GM21423 (cell line): Measurements from ENCODE around the gene MEMO1.
"Not testable (repeated sequence)": the region's sequence is repeated elsewhere in the genome, so short reads cannot be mapped to it uniquely, and the experiment has no call there.

Source experiments
- ATAC-seq: cut with Tn5 transposase; IDR thresholded peaks from one replicate; pipeline ENCODE4 v1.9.1; 2021; ENCODE audit warnings: mild to moderate bottlenecking, moderate library complexity; ENCODE audit not compliant: unreplicated experiment

MEMO1 gene

GRCh38 chr2:31958140-31958717 lies 52.6 kb downstream of the MEMO1 start:
- no peak for ATAC-seq

GRCh38 chr2:31957354-31958139 lies 53.3 kb downstream of the MEMO1 start:
- ATAC-seq, result no peak

GRCh38 chr2:31956934-31957333 lies 53.9 kb downstream of the MEMO1 start:
- ATAC-seq, result not testable (repeated sequence)

- no peak for ATAC-seq
Measured at GRCh38 chr2:31956312-31956711, 54.5 kb downstream of the MEMO1 start.

GRCh38 chr2:31953095-31953494 lies 57.7 kb downstream of the MEMO1 start:
- ATAC-seq, result not testable (repeated sequence)

GRCh38 chr2:31950946-31951562 lies 59.8 kb downstream of the MEMO1 start:
- no peak for ATAC-seq

- ATAC-seq, result no peak
Measured at GRCh38 chr2:31947871-31948270, 62.9 kb downstream of the MEMO1 start.

GRCh38 chr2:31946838-31947237 lies 64.0 kb downstream of the MEMO1 start:
- ATAC-seq, result no peak

GRCh38 chr2:31945572-31945935 lies 65.3 kb downstream of the MEMO1 start:
- ATAC-seq, result no peak

GRCh38 chr2:31944828-31945571 lies 65.8 kb downstream of the MEMO1 start:
- ATAC-seq, result no peak

GRCh38 chr2:31943636-31944225 lies 67.1 kb downstream of the MEMO1 start:
- no peak for ATAC-seq

GRCh38 chr2:31940920-31941319 lies 69.9 kb downstream of the MEMO1 start:
- no peak for ATAC-seq

GRCh38 chr2:31937741-31938140 lies 73.1 kb downstream of the MEMO1 start:
- no peak for ATAC-seq

- no peak for ATAC-seq
Measured at GRCh38 chr2:31935370-31935769, 75.4 kb downstream of the MEMO1 start.

- ATAC-seq, result no peak
Measured at GRCh38 chr2:31933066-31933465, 77.7 kb downstream of the MEMO1 start.

- ATAC-seq, result no peak
Measured at GRCh38 chr2:31932589-31932988, 78.2 kb downstream of the MEMO1 start.

GRCh38 chr2:31931916-31932315 lies 78.9 kb downstream of the MEMO1 start:
- no peak for ATAC-seq

GRCh38 chr2:31925517-31925916 lies 85.3 kb downstream of the MEMO1 start:
- ATAC-seq, result no peak

GRCh38 chr2:31923662-31924061 lies 87.1 kb downstream of the MEMO1 start:
- ATAC-seq, result no peak

- peak; percentile 56 for ATAC-seq
Measured at GRCh38 chr2:31922542-31923408, 88.0 kb downstream of the MEMO1 start.
